ENCODE data around the gene RAX2. TPM values are rescaled to one million over a fixed set of nuclear protein-coding genes. Genes with fewer than 3 reads are reported as not detected.

RAX2 gene
- polyA plus RNA-seq, 1 donor from 2014 or later = not detected

DNA sequence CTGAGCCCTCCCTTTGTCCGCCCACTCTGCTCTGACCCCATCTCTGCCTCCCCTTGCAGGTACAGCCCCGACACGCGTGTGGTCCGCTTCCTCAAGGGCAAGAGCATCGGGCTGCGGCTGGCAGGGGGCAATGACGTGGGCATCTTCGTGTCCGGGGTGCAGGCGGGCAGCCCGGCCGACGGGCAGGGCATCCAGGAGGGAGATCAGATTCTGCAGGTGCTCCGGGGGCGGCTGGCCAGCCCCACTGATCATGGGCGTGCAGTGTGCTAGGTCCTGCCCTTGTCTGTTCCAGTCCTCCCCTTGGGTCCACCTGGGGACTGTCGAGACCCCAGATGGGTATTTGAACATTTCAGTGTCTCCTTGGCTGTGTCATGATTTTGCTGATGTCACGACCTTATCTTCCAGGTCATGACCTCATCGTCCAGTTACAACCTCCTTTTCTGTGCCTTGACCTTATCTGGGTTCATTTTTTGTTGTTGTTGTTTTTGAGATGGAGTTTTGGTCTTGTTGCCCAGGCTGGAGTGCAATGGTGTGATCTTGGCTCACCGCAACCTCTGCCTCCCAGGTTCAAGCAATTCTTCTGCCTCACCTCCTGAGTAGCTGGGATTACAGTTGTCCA is 35.8 kb downstream of the RAX2 start:
- no peak overlapping the region for H3K4me3 ChIP-seq (ENCODE audit: low read length)
- H2AFZ ChIP-seq (ENCODE audit: low read depth, low read length) = no peak overlapping the region
- H3K4me2 ChIP-seq (ENCODE audit: low read length) = no peak overlapping the region
- H4K20me1 ChIP-seq (ENCODE audit: insufficient read depth) = no peaks in the 10 kb centered on the region
- H3K9me2 ChIP-seq (ENCODE audit: insufficient read depth, low read length) = no peaks in the 10 kb centered on the region
- no peaks in the 10 kb centered on the region for H3K9me3 ChIP-seq (ENCODE audit: low read length)
- TF ChIP-seq REST (IDR thresholded peaks at IDR 0.05; ENCODE audit: borderline replicate concordance) (no peak), TAF1 (IDR thresholded peaks at IDR 0.05; ENCODE audit: low read depth) (no peak), RAD21 (conservative IDR thresholded peaks at IDR 0.05) (no peak), POLR2AphosphoS5 (IDR thresholded peaks at IDR 0.05) (no peak), EZH2 (IDR thresholded peaks at IDR 0.05; ENCODE audit: borderline replicate concordance, insufficient read depth, low read length, poor library complexity, severe bottlenecking) (no peak), EP300 (conservative IDR thresholded peaks at IDR 0.05; ENCODE audit: poor library complexity, severe bottlenecking) (no peak), MXI1 (conservative IDR thresholded peaks at IDR 0.05; ENCODE audit: poor library complexity, severe bottlenecking) (no peak), SMC3 (conservative IDR thresholded peaks at IDR 0.05; ENCODE audit: poor library complexity) (no peak)
- TF ChIP-seq, protein P1, sequence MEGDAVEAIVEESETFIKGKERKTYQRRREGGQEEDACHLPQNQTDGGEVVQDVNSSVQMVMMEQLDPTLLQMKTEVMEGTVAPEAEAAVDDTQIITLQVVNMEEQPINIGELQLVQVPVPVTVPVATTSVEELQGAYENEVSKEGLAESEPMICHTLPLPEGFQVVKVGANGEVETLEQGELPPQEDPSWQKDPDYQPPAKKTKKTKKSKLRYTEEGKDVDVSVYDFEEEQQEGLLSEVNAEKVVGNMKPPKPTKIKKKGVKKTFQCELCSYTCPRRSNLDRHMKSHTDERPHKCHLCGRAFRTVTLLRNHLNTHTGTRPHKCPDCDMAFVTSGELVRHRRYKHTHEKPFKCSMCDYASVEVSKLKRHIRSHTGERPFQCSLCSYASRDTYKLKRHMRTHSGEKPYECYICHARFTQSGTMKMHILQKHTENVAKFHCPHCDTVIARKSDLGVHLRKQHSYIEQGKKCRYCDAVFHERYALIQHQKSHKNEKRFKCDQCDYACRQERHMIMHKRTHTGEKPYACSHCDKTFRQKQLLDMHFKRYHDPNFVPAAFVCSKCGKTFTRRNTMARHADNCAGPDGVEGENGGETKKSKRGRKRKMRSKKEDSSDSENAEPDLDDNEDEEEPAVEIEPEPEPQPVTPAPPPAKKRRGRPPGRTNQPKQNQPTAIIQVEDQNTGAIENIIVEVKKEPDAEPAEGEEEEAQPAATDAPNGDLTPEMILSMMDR (IDR thresholded peaks at IDR 0.05; ENCODE audit: poor library complexity, severe bottlenecking) = no peak
- no peaks in the 10 kb centered on the region for H3K27me3 ChIP-seq (ENCODE audit: insufficient read depth, low read depth, low read length)
- H3F3A ChIP-seq (ENCODE audit: insufficient read depth, low read length, poor library complexity, severe bottlenecking) = no peaks in the 10 kb centered on the region
- H3K27ac ChIP-seq (ENCODE audit: low read length) = no peak overlapping the region
- no peaks in the 10 kb centered on the region for H3K36me3 ChIP-seq (ENCODE audit: insufficient read depth, low read length)
- no peaks in the 10 kb centered on the region for H3K79me2 ChIP-seq (replicated peaks; ENCODE audit: insufficient read depth, low read length)
- H3K9ac ChIP-seq (ENCODE audit: low read length) = no peak overlapping the region

DNA sequence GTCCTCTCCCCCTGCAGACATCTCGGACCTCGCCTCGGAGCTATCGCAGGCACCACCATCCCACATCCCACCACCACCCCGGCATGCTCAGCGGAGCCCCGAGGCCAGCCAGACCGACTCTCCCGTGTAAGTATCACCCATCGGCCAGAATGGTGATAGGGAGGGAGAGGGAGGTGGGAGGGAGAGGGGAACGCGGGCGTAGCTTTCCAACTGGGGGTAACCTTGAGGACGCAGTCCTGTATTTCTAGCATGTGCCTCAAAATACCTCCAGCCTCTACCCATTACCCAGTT is 37.8 kb downstream of the RAX2 start:
- no peak for TF ChIP-seq POLR2AphosphoS5 (IDR thresholded peaks at IDR 0.05)
- no peak for TF ChIP-seq REST (IDR thresholded peaks at IDR 0.05; ENCODE audit: borderline replicate concordance)
- TF ChIP-seq EP300 (conservative IDR thresholded peaks at IDR 0.05; ENCODE audit: poor library complexity, severe bottlenecking) = no peak
- TF ChIP-seq, protein P1 (IDR thresholded peaks at IDR 0.05; ENCODE audit: poor library complexity, severe bottlenecking) = no peak
- no peak for TF ChIP-seq SMC3 (conservative IDR thresholded peaks at IDR 0.05; ENCODE audit: poor library complexity)
- TF ChIP-seq MXI1 (conservative IDR thresholded peaks at IDR 0.05; ENCODE audit: poor library complexity, severe bottlenecking) = no peak
- TF ChIP-seq EZH2 (IDR thresholded peaks at IDR 0.05; ENCODE audit: borderline replicate concordance, insufficient read depth, low read length, poor library complexity, severe bottlenecking) = no peak
- TF ChIP-seq TAF1 (IDR thresholded peaks at IDR 0.05; ENCODE audit: low read depth) = no peak
- no peak for TF ChIP-seq RAD21 (conservative IDR thresholded peaks at IDR 0.05)
- no peak overlapping the region for H3K9ac ChIP-seq (ENCODE audit: low read length)

More for the DNA sequence above, 37.8 kb downstream of the RAX2 start:
- H3K4me2 ChIP-seq (ENCODE audit: low read length) = no peak overlapping the region
- no peaks in the 10 kb centered on the region for H3K79me2 ChIP-seq (replicated peaks; ENCODE audit: insufficient read depth, low read length)
- no peak overlapping the region for H3K4me3 ChIP-seq (ENCODE audit: low read length)
- H3K9me2 ChIP-seq (ENCODE audit: insufficient read depth, low read length) = no peaks in the 10 kb centered on the region
- H3K27ac ChIP-seq (ENCODE audit: low read length) = no peak overlapping the region
- no peaks in the 10 kb centered on the region for H3K36me3 ChIP-seq (ENCODE audit: insufficient read depth, low read length)
- no peaks in the 10 kb centered on the region for H3K27me3 ChIP-seq (ENCODE audit: insufficient read depth, low read depth, low read length)
- no peaks in the 10 kb centered on the region for H3K9me3 ChIP-seq (ENCODE audit: low read length)
- H3F3A ChIP-seq (ENCODE audit: insufficient read depth, low read length, poor library complexity, severe bottlenecking) = no peaks in the 10 kb centered on the region
- no peak overlapping the region for H2AFZ ChIP-seq (ENCODE audit: low read depth, low read length)
- H4K20me1 ChIP-seq (ENCODE audit: insufficient read depth) = no peaks in the 10 kb centered on the region
